Measurements from ENCODE around the gene ARHGAP27.
"Not testable (repeated sequence)": the region's sequence is repeated elsewhere in the genome, so short reads cannot be mapped to it uniquely, and the experiment has no call there.

Gene ARHGAP27

GRCh38 chr17:45445901-45446743 is 13.5 kb upstream of the ARHGAP27 start:
- not testable (repeated sequence) for DNase-seq (ENCODE audit: low read depth)

GRCh38 chr17:45444856-45445820 is 12.5 kb upstream of the ARHGAP27 start:
- not testable (repeated sequence) for DNase-seq (ENCODE audit: low read depth)

- not testable (repeated sequence) for DNase-seq (ENCODE audit: low read depth)
Measured at GRCh38 chr17:45444301-45444700, 11.6 kb upstream of the ARHGAP27 start.

- not testable (repeated sequence) for DNase-seq (ENCODE audit: low read depth)
Measured at GRCh38 chr17:45443371-45444260, 10.9 kb upstream of the ARHGAP27 start.

GRCh38 chr17:45441526-45442310 is 9.0 kb upstream of the ARHGAP27 start:
- no peak for DNase-seq (ENCODE audit: low read depth)

GRCh38 chr17:45440839-45441515 is 8.3 kb upstream of the ARHGAP27 start:
- DNase-seq (ENCODE audit: low read depth), result not testable (repeated sequence)

GRCh38 chr17:45440161-45440778 is 7.6 kb upstream of the ARHGAP27 start:
- no peak for DNase-seq (ENCODE audit: low read depth)

GRCh38 chr17:45438931-45439610 is 6.4 kb upstream of the ARHGAP27 start:
- no peak for DNase-seq (ENCODE audit: low read depth)

GRCh38 chr17:45437465-45438283 is 5.0 kb upstream of the ARHGAP27 start:
- no peak for DNase-seq (ENCODE audit: low read depth)

- DNase-seq (ENCODE audit: low read depth), result no peak
Measured at GRCh38 chr17:45436625-45437464, 4.2 kb upstream of the ARHGAP27 start.

GRCh38 chr17:45436161-45436560 is 3.5 kb upstream of the ARHGAP27 start:
- DNase-seq (ENCODE audit: low read depth), result no peak

GRCh38 chr17:45435481-45435880 is 2.8 kb upstream of the ARHGAP27 start:
- no peak for DNase-seq (ENCODE audit: low read depth)

- no peak for DNase-seq (ENCODE audit: low read depth)
Measured at GRCh38 chr17:45433159-45433535, 477 bp upstream of the ARHGAP27 start.

- peak; percentile 50 for DNase-seq (ENCODE audit: low read depth)
Measured at GRCh38 chr17:45431531-45432404, 902 bp downstream of the ARHGAP27 start.

- no peak for DNase-seq (ENCODE audit: low read depth)
Measured at GRCh38 chr17:45430738-45431530, 1.7 kb downstream of the ARHGAP27 start.

All from activated gamma-delta T cell treated with anti-CD3 and anti-CD28 coated beads, Interleukin-2, amount 50 U/mL, for 16 hours (primary cell).